GM18519 (cell line): Measurements from ENCODE around the gene TUBB8B.
"Not testable (repeated sequence)": the region's sequence is repeated elsewhere in the genome, so short reads cannot be mapped to it uniquely, and the experiment has no call there.

Experiments used
- ATAC-seq: cut with Tn5 transposase; IDR thresholded peaks from one replicate; pipeline ENCODE4 v1.9.1; 2021; ENCODE audit warnings: mild to moderate bottlenecking, moderate library complexity; ENCODE audit not compliant: unreplicated experiment, low FRiP score

TUBB8B gene

GRCh38 chr18:48696-49095, 719 bp downstream of the TUBB8B start:
- ATAC-seq = not testable (repeated sequence)

GRCh38 chr18:13177-13576, 36.2 kb downstream of the TUBB8B start:
- not testable (repeated sequence) for ATAC-seq

- not testable (repeated sequence) for ATAC-seq
Observed at GRCh38 chr18:12773-13172, 36.6 kb downstream of the TUBB8B start.

- ATAC-seq = not testable (repeated sequence)
Observed at GRCh38 chr18:11383-12274, 37.8 kb downstream of the TUBB8B start.

- ATAC-seq = not testable (repeated sequence)
Observed at GRCh38 chr18:10624-11184, 38.7 kb downstream of the TUBB8B start.

- not testable (repeated sequence) for ATAC-seq
Observed at GRCh38 chr18:9937-10336, 39.5 kb downstream of the TUBB8B start.
